ENCODE measurements around the gene DAD1. TPM values are rescaled to one million over a fixed set of nuclear protein-coding genes. Genes with fewer than 3 reads are reported as not detected.

DAD1 gene
- total RNA-seq, 2 donors from 2014 or later, result 176 to 193 TPM

GRCh38 chr14:22515929-22516328 is 73.1 kb downstream of the DAD1 start:
- Mint-ChIP-seq H3K9me3 (no peaks in the 10 kb centered on the region), H3K4me1 (peaks cover 29% of the 10 kb centered on the region), H3K27me3 (ENCODE audit: insufficient read depth) (peaks cover 2% of the 10 kb centered on the region), H3K4me3 (no peak overlapping the region), H3K27ac (no peak overlapping the region), H3K36me3 (ENCODE audit: low read depth) (no peaks in the 10 kb centered on the region)
- no peak overlapping the region for H3K9ac ChIP-seq (ENCODE audit: extremely low read depth, low read length, poor library complexity, severe bottlenecking)
- no peaks in the 10 kb centered on the region for H3K9me3 ChIP-seq (ENCODE audit: control insufficient read depth, low read length)
- no peak for TF ChIP-seq CTCF (conservative IDR thresholded peaks at IDR 0.05)
- no peak for DNase-seq
- no peak overlapping the region for H3K4me3 ChIP-seq (ENCODE audit: low read length)
- no peaks in the 10 kb centered on the region for H3K36me3 ChIP-seq (ENCODE audit: control insufficient read depth, insufficient read depth, low read length)
- H3K27me3 ChIP-seq (ENCODE audit: control insufficient read depth, insufficient read depth, low read length, poor library complexity, severe bottlenecking), result no peaks in the 10 kb centered on the region
- 91 to 100% methylated on average over 1 to 2 of the region's 2 CpGs for WGBS, 2 experiments (ENCODE audit: insufficient coverage in 1 of 2, insufficient read length in 1 of 2)
- peaks cover 8% of the 10 kb centered on the region for H3K4me1 ChIP-seq (ENCODE audit: control insufficient read depth, insufficient read depth, low read length)
- no peak overlapping the region for H3K27ac ChIP-seq (ENCODE audit: low read depth, low read length)

Other genes with a start within 250 kb of the DAD1 start
- gene ABHD4, start 9.1 kb upstream of the DAD1 start, total RNA-seq, result 10 to 100 TPM; 68.3 to 77.7 TPM
- gene OR6J1, start 55.1 kb upstream of the DAD1 start, total RNA-seq, result not detected
- 100 to 1,000 TPM; 114 TPM for gene OXA1L, start 177.5 kb upstream of the DAD1 start, total RNA-seq
- gene SLC7A7, start 226.2 kb upstream of the DAD1 start, total RNA-seq, result 10 to 100 TPM; 16.7 to 17.0 TPM
- 100 to 1,000 TPM; 192 to 204 TPM for gene MRPL52, start 240.7 kb upstream of the DAD1 start, total RNA-seq
- gene MMP14, start 247.4 kb upstream of the DAD1 start, total RNA-seq, result 100 to 1,000 TPM; 181 to 220 TPM

All from endodermal cell (in vitro differentiated cells).